PFSK-1 (cell line): ENCODE data around the gene BNC2.

Experiments used
- REST ChIP-seq, 2 experiments: IDR thresholded peaks; 2 replicates each; pipeline versions ENCODE4 v1.6.1 to v1.8.0; 2011 to 2012; ENCODE audit warnings: low read depth in 2 of 2, low read length in 2 of 2, control low read depth in 1 of 2, inconsistent platforms in 1 of 2, mild to moderate bottlenecking in 1 of 2, moderate library complexity in 1 of 2; ENCODE audit not compliant: insufficient read depth in 1 of 2
- TAF1 ChIP-seq: IDR thresholded peaks from 2 replicates; pipeline ENCODE4 v1.6.1; 2012; ENCODE audit warnings: low read length, control low read depth, borderline replicate concordance; ENCODE audit not compliant: insufficient read depth

- TF ChIP-seq TAF1 (no peak), REST (IDR thresholded peaks at IDR 0.05; ENCODE audit: insufficient read depth in 1 of 2, low read depth in 2 of 2, low read length in 2 of 2) (no peak)
Measured at GRCh38 chr9:16768816-16769215, 101.7 kb downstream of the BNC2 start.
